Measurements from ENCODE around the gene OBP2B.

DNA sequence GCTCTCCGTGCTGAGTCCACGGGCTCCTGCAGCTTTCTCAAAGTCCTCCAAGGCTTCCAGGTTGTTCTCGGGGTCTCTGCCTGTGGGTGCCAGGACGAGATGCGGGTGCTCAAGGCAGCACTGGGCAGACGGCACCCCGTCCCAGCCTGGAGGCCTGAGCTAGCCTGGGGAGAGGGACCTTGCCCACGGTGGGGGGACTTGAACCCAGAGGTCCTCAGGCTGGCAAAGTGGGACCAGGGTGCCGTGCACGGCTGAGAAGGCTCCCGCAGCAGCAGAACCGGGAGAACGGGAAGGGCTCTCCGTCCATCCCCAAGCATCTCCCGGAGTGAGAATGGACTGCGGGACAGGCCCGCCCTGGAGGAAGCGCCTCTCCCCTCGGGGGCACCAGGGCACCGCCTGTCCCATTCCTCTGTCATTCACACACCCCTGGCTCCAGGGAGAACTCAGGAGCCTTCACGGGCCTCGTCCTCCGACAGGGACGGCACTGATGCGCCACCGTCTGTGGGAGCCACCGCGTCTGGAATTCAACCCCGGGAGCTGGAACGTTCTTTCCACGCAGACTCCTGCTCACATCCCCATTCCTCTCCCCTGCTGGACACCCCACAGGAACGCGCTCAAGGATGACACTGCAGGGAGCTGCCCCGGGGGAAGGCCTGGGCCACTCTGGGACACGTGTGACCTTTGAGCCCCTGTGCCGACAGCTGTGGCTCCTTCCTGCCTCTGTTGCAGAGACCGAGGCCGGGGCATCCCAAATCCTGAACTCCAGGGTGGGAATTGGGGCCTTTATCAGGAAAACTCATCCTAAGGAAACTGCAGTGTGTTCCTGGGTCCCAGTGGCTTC, 16.3 kb upstream of the OBP2B start:
- TF ChIP-seq CTCF (IDR thresholded peaks at IDR 0.05) (no peak), POLR2A (IDR thresholded peaks at IDR 0.05; ENCODE audit: low read length) (no peak), BHLHE40 (IDR thresholded peaks at IDR 0.05; ENCODE audit: low read depth, low read length) (no peak), HEYL (CRISPR knock-in tag; IDR thresholded peaks at IDR 0.05) (no peak), USF2 (IDR thresholded peaks at IDR 0.05) (no peak), MAFK (IDR thresholded peaks at IDR 0.05; ENCODE audit: partially characterized antibody) (no peak)
- TF ChIP-seq, protein P1, sequence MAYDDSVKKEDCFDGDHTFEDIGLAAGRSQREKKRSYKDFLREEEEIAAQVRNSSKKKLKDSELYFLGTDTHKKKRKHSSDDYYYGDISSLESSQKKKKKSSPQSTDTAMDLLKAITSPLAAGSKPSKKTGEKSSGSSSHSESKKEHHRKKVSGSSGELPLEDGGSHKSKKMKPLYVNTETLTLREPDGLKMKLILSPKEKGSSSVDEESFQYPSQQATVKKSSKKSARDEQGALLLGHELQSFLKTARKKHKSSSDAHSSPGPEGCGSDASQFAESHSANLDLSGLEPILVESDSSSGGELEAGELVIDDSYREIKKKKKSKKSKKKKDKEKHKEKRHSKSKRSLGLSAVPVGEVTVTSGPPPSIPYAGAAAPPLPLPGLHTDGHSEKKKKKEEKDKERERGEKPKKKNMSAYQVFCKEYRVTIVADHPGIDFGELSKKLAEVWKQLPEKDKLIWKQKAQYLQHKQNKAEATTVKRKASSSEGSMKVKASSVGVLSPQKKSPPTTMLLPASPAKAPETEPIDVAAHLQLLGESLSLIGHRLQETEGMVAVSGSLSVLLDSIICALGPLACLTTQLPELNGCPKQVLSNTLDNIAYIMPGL (CRISPR knock-in tag; IDR thresholded peaks at IDR 0.05; ENCODE audit: borderline replicate concordance) = no peak
